ENCODE measurements around the gene SPOUT1.
"Not testable (repeated sequence)": the region's sequence is repeated elsewhere in the genome, so short reads cannot be mapped to it uniquely, and the experiment has no call there.

- TF ChIP-seq CTCF (IDR thresholded peaks at IDR 0.05); POLR2AphosphoS5 (IDR thresholded peaks at IDR 0.05; ENCODE audit: insufficient read depth in 1 of 2, low read depth in 1 of 2); POLR2A (IDR thresholded peaks at IDR 0.05): not testable (repeated sequence)
These were observed 24.9 kb upstream of the SPOUT1 start for GRCh38 chr9:128854454-128854853.
